Measurements from ENCODE around the gene ZNF174.

The ZNF174 gene

DNA sequence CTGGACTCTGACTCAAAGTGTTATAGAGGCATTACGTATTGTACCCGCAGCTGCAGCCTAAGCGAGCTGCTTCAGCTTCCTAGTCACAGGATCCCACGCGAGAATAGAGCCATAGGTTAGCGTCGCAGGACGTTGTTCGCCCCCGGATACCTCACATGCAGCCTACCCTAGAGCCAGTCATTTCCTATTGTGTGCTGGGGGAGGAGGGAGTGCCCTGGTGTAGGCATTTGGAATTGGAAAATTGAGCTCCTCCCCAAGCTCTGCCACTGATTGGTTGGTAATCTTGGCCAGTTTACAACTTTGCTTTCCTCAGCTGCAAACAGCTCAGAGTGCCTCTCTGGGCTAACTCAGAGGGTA is 43.0 kb downstream of the ZNF174 start:
- DNase-seq = no peak

DNA sequence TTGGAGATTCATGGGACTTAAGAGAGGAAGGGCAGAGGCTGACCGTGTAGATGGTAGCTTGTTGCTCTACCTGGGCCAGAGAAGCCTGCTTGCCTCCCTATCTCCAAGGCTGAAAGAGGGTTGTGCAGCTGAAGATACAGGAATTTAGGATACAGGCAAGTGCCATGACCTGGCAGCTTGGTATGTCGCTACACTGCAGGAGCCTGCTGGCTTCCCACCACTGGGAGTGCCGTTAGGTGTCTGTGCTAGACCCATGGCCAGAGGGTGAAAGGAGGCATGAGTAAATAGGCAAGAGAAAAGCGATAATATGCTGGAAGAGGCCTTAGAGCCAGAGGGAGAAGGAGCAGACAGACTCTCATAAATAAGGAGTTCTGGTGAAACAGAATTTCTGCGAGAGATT is 53.1 kb downstream of the ZNF174 start:
- DNase-seq = no peak

- no peak for DNase-seq
Observed at GRCh38 chr16:3454631-3455147, 53.7 kb downstream of the ZNF174 start.

DNA sequence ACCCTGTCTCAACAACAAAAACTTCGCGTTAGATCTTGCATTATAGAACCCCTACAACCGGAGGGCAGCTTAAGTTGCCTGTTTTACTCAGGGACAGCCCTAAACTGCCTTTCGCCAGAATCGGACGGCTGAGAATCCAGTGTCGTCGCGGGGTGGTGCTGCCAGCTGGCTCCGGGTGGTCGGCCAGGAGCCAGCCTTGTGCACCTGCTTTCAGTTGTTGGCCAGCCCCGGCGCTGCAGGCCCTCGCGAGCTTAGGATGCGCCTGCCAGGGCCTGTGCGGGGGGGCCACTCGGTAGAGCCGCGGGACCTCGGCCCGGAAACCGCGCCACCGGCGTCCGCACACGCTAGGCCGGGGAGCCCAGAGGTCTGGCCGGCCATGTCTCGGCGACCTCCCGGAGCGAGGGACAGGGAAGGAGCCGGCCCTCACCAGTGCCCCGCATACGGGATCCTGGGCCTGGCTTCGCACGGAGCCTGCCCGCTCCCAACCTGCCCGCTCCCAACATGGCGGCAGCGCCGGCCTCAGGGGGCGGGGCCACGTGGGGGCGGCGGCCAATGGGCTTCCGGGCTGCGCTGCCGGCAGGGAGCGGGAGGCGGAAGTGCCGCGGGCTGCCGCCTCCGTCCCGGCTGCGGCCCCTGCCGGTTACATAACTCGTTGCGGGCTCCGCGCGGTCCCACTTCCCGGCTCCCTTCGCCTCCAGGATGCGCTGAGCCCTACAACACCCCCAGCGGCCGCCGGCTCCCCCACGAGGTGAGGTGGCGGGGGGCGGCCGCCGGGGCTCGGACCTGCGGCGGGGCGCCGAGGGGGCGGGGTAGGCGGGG is 56.6 kb downstream of the ZNF174 start:
- DNase-seq = peak; percentile 89

GRCh38 chr16:3458278-3458851 is 57.4 kb downstream of the ZNF174 start:
- no peak for DNase-seq

DNA sequence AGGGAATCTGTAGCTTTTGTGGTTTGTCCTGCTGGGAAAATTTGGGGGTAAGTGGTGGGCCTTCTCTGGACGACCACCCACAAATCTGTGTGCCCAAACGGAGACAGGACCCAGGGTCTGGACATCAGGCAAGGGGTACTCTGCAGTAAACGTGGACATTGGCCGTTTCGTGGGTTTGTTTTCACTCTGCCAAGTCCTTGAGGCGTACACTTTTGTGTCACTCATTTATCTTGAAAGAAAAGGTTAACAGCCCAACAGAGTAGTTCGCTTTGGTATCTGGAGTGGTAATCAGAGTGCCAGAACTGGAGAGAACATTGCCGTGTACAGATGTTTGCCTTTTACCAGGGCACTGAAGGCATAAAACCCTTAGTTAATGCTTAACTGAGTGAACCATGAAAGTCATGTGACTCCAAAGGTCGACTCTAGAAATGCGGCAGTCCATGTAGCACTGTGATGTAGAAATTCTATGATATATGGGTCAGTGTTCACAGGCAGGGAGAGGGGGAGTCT is 57.9 kb downstream of the ZNF174 start:
- DNase-seq = no peak
